ENCODE results near the gene SLC12A7. TPM values are rescaled to one million over a fixed set of nuclear protein-coding genes. Genes with fewer than 3 reads are reported as not detected.

The SLC12A7 gene
- total and polyA plus RNA-seq, 9 of the 15 experiments (the other 6 are each of a cell fraction or from before 2014, with no cell fraction given): 0.01 to 3.1 (median 0.56) TPM

- Histone ChIP-seq H2AFZ (ENCODE audit: low read depth, low read length) (no peak overlapping the region), H3K27me3 (ENCODE audit: control insufficient read depth in 2 of 2, insufficient read depth in 2 of 2, low read length in 2 of 2) (peaks cover 29 to 79% of the 10 kb centered on the region in 2 experiments; a peak in 4 of 5 replicates), H3K9me1 (ENCODE audit: control insufficient read depth, insufficient read depth, low read length) (no peaks in the 10 kb centered on the region), H4K20me1 (replicated peaks; ENCODE audit: control insufficient read depth, insufficient read depth, low read length) (peaks cover 6% of the 10 kb centered on the region), H3K4me2 (ENCODE audit: insufficient read depth, low read length) (no peak overlapping the region), H3K9me3 (replicated peaks; ENCODE audit: control insufficient read depth, insufficient read depth, low read depth, low read length) (no peaks in the 10 kb centered on the region), H3K27ac (ENCODE audit: extremely low read depth, low read depth, low read length) (no peak overlapping the region), H3K4me3 (no peak overlapping the region), H3K9ac (ENCODE audit: insufficient read depth in 1 of 2, low read depth in 2 of 2, low read length in 2 of 2) (no peak overlapping the region), H3K4me1 (replicated peaks in 1 of 2; ENCODE audit: control insufficient read depth in 2 of 2, insufficient read depth in 2 of 2, low read length in 2 of 2) (peaks cover 0 to 25% of the 10 kb centered on the region in 2 experiments; a peak in 2 of 5 replicates), H3K36me3 (ENCODE audit: control insufficient read depth, insufficient read depth, low read length) (no peaks in the 10 kb centered on the region), H3K79me2 (ENCODE audit: control insufficient read depth, insufficient read depth, low read length) (no peaks in the 10 kb centered on the region)
- WGBS (ENCODE audit: insufficient coverage, low coverage, missing lambda C conversion rate): 15% methylated on average over 17 of the region's 17 CpGs
- intact Hi-C loops (cut with micrococcal nuclease): no loop called here
- CTCF ChIA-PET (ENCODE audit: low intra/inter-chr PET ratio): no interaction called here
- no peak for FAIRE-seq
- TF ChIP-seq ARID3B (CRISPR knock-in tag; IDR thresholded peaks at IDR 0.05; ENCODE audit: borderline replicate concordance): no peak
- TF ChIP-seq PTRF (tag; IDR thresholded peaks at IDR 0.05): no peak
- TF ChIP-seq DEAF1 (CRISPR knock-in tag; IDR thresholded peaks at IDR 0.05): no peak
- no peak for TF ChIP-seq ZNF347 (CRISPR knock-in tag; IDR thresholded peaks at IDR 0.05; ENCODE audit: low read depth)
- no peak for TF ChIP-seq HNRNPK (IDR thresholded peaks at IDR 0.05; ENCODE audit: low read depth, low read length, poor library complexity, severe bottlenecking)
- TF ChIP-seq ELK1 (CRISPR knock-in tag; IDR thresholded peaks at IDR 0.05): no peak
- no peak for TF ChIP-seq CHCHD3 (CRISPR knock-in tag; IDR thresholded peaks at IDR 0.05)
- TF ChIP-seq, protein P1, sequence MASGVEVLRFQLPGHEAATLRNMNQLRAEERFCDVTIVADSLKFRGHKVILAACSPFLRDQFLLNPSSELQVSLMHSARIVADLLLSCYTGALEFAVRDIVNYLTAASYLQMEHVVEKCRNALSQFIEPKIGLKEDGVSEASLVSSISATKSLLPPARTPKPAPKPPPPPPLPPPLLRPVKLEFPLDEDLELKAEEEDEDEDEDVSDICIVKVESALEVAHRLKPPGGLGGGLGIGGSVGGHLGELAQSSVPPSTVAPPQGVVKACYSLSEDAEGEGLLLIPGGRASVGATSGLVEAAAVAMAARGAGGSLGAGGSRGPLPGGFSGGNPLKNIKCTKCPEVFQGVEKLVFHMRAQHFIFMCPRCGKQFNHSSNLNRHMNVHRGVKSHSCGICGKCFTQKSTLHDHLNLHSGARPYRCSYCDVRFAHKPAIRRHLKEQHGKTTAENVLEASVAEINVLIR (CRISPR knock-in tag; IDR thresholded peaks at IDR 0.05): no peak
- no peak for TF ChIP-seq PHB2 (IDR thresholded peaks at IDR 0.05; ENCODE audit: low read depth)
- TF ChIP-seq ZKSCAN8 (CRISPR knock-in tag; IDR thresholded peaks at IDR 0.05): no peak
- no peak for TF ChIP-seq RFX1 (IDR thresholded peaks at IDR 0.05)
- no peak for TF ChIP-seq BRF1 (IDR thresholded peaks at IDR 0.05; ENCODE audit: borderline replicate concordance, extremely low read depth, insufficient read length)
- no peak for TF ChIP-seq HNRNPUL1 (IDR thresholded peaks at IDR 0.05; ENCODE audit: low read length)
- no peak for TF ChIP-seq SMAD4 (CRISPR knock-in tag; conservative IDR thresholded peaks at IDR 0.05)
- TF ChIP-seq SIRT6 (IDR thresholded peaks at IDR 0.05; ENCODE audit: low read depth, low read length): no peak
- TF ChIP-seq SPI1 (IDR thresholded peaks at IDR 0.05; ENCODE audit: borderline replicate concordance, low read depth, low read length): no peak
- TF ChIP-seq FOXM1 (IDR thresholded peaks at IDR 0.05; ENCODE audit: low read depth): no peak
- TF ChIP-seq FOXM1 (CRISPR knock-in tag; IDR thresholded peaks at IDR 0.05; ENCODE audit: low read depth): no peak
- in situ Hi-C loops (cut with MboI): no loop called here
- DNase-seq (ENCODE audit: extremely low read depth in 1 of 4, low spot score in 3 of 4): no peak
- POLR2A ChIA-PET: interaction anchor here (0.6 kb wide), 1 partner anchor 729 kb away, joined by 4 read pairs; no protein-coding TSS in a partner anchor
- no peak for ATAC-seq
- no TSS peak for BruUV-seq (replicated peaks)
Measured at GRCh38 chr5:1034421-1034905, 77.4 kb downstream of the SLC12A7 start.

Measured in K562 (cell line).